HEK293 (cell line): ENCODE results near the gene SUCO.

ENCODE experiments used
- REST ChIP-seq: fragments of 450-650 bp; formaldehyde crosslinking; IDR thresholded peaks from 2 replicates; pipeline ENCODE4 v1.5.1; 2016; ENCODE audit warnings: missing biosample characterization, missing genetic modification characterization
- TCF7L2 ChIP-seq: IDR thresholded peaks from 2 replicates; pipeline ENCODE4 v1.6.1; 2011; ENCODE audit warnings: low read depth, mild to moderate bottlenecking, inconsistent platforms, low read length, moderate library complexity, borderline replicate concordance
- ZNF76 ChIP-seq: fragments of 450-650 bp; formaldehyde crosslinking; IDR thresholded peaks from 2 replicates; pipeline ENCODE4; 2016; ENCODE audit warnings: low read depth, missing biosample characterization, missing genetic modification characterization, borderline replicate concordance
- ZNF785 ChIP-seq: fragments of 450-650 bp; formaldehyde crosslinking; IDR thresholded peaks from 2 replicates; pipeline ENCODE4 v1.5.1; 2016; ENCODE audit warnings: missing biosample characterization, missing genetic modification characterization
- TF ChIP-seq, protein P1 (sequence below): fragments of 450-650 bp; formaldehyde crosslinking; IDR thresholded peaks from 2 replicates; pipeline ENCODE4 v1.5.1; 2016; ENCODE audit warnings: missing biosample characterization, missing genetic modification characterization

DNA sequence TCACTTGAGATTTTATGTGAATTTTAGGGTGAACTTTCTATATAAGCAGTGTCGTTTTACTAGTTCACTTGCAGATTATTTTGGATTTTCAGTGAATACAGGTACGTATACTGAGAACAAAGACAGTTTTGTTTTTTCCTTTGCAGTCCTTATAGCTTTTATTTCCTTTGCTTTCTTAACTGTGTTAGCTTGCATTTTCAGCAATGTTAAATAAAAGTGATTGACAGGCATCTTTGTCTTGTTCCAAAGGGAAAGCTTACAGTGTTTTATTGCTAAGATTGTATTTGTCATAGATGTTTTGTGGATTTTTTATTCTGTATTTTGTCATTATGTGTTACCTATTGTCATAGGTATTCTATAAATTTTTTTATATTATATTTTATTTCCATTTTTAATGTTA lies 72.7 kb downstream of the SUCO start:
- TF ChIP-seq, protein P1, sequence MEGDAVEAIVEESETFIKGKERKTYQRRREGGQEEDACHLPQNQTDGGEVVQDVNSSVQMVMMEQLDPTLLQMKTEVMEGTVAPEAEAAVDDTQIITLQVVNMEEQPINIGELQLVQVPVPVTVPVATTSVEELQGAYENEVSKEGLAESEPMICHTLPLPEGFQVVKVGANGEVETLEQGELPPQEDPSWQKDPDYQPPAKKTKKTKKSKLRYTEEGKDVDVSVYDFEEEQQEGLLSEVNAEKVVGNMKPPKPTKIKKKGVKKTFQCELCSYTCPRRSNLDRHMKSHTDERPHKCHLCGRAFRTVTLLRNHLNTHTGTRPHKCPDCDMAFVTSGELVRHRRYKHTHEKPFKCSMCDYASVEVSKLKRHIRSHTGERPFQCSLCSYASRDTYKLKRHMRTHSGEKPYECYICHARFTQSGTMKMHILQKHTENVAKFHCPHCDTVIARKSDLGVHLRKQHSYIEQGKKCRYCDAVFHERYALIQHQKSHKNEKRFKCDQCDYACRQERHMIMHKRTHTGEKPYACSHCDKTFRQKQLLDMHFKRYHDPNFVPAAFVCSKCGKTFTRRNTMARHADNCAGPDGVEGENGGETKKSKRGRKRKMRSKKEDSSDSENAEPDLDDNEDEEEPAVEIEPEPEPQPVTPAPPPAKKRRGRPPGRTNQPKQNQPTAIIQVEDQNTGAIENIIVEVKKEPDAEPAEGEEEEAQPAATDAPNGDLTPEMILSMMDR (tag by site-specific recombination), result no peak
- no peak for TF ChIP-seq REST (tag by site-specific recombination)
- TF ChIP-seq TCF7L2, result no peak
- no peak for TF ChIP-seq ZNF785
- no peak for TF ChIP-seq ZNF76 (tag by site-specific recombination)
